GM23338 (cell line): Measurements from ENCODE around the gene ARL6IP5. TPM values are rescaled to one million over a fixed set of nuclear protein-coding genes. Genes with fewer than 3 reads are reported as not detected.

Experiments
- ATAC-seq: fragments of 200-7000 bp; cut with Tn5 transposase; 3 replicates; pipeline ENCODE4 v1.9.1; 2020
- DNase-seq: peaks from one replicate; pipeline ENCODE4 v3.0.0-alpha.2; 2015; ENCODE audit warnings: low spot score
- H2AFZ ChIP-seq: fragments of 200-600 bp; sonication (generic); 2 replicates; pipeline ENCODE4 v1.8.0; 2016; ENCODE audit warnings: antibody characterized with exemption, mild to moderate bottlenecking, moderate library complexity
- H3F3A ChIP-seq: fragments of 200-600 bp; sonication (generic); replicated peaks from 2 replicates; pipeline ENCODE4 v1.8.0; 2017; ENCODE audit warnings: antibody characterized with exemption, mixed run types, low read depth
- H3K27ac ChIP-seq: fragments of 200-600 bp; sonication (generic); 2 replicates; pipeline ENCODE4 v1.6.1; 2016; ENCODE audit warnings: low read depth
- H3K27me3 ChIP-seq: fragments of 200-600 bp; sonication (generic); 2 replicates; pipeline ENCODE4 v1.8.0; 2016; ENCODE audit warnings: mild to moderate bottlenecking, mixed run types, moderate library complexity; ENCODE audit not compliant: insufficient read depth
- H3K36me3 ChIP-seq: fragments of 200-600 bp; sonication (generic); 2 replicates; pipeline ENCODE4 v1.8.0; 2016; ENCODE audit warnings: mild to moderate bottlenecking; ENCODE audit not compliant: insufficient read depth
- H3K4me1 ChIP-seq: fragments of 200-600 bp; sonication (generic); 2 replicates; pipeline ENCODE4 v1.8.0; 2016; ENCODE audit warnings: mild to moderate bottlenecking, moderate library complexity; ENCODE audit not compliant: insufficient read depth
- H3K4me2 ChIP-seq: fragments of 200-600 bp; sonication (generic); 2 replicates; pipeline ENCODE4 v1.7.1; 2017; ENCODE audit warnings: mixed run types
- H3K4me3 ChIP-seq: fragments of 200-600 bp; sonication (generic); 2 replicates; pipeline ENCODE4 v1.6.1; 2016; ENCODE audit warnings: mixed run types
- H3K79me2 ChIP-seq: fragments of 200-600 bp; sonication (generic); replicated peaks from 2 replicates; pipeline ENCODE4 v1.8.0; 2017; ENCODE audit warnings: mild to moderate bottlenecking; ENCODE audit not compliant: insufficient read depth
- H3K9me2 ChIP-seq: fragments of 200-600 bp; sonication (generic); 2 replicates; pipeline ENCODE4 v1.8.0; 2017; ENCODE audit not compliant: insufficient read depth
- H4K20me1 ChIP-seq: fragments of 200-600 bp; sonication (generic); replicated peaks from 2 replicates; pipeline ENCODE4 v1.8.0; 2017; ENCODE audit warnings: mild to moderate bottlenecking; ENCODE audit not compliant: insufficient read depth
- H3K27ac Mint-ChIP-seq: 2 replicates; pipeline ENCODE4 v1.8.0; 2020; ENCODE audit warnings: inconsistent platforms, mild to moderate bottlenecking, moderate library complexity, mixed read lengths
- H3K27me3 Mint-ChIP-seq: 3 replicates; pipeline ENCODE4 v1.8.0; 2022; ENCODE audit warnings: low read depth, mild to moderate bottlenecking, moderate library complexity, mixed read lengths, inconsistent platforms; ENCODE audit not compliant: insufficient read depth, poor library complexity
- H3K36me3 Mint-ChIP-seq: 3 replicates; pipeline ENCODE4 v1.8.0; 2021; ENCODE audit warnings: low read depth, mild to moderate bottlenecking, inconsistent platforms, moderate library complexity, mixed read lengths
- H3K4me1 Mint-ChIP-seq: 3 replicates; pipeline ENCODE4 v1.8.0; 2020; ENCODE audit warnings: mild to moderate bottlenecking, inconsistent platforms, mixed read lengths
- H3K4me3 Mint-ChIP-seq: 3 replicates; pipeline ENCODE4 v1.8.0; 2021; ENCODE audit warnings: moderate library complexity, mild to moderate bottlenecking, inconsistent platforms, mixed read lengths
- H3K9me3 Mint-ChIP-seq: 3 replicates; pipeline ENCODE4 v1.8.0; 2020; ENCODE audit warnings: moderate library complexity, mild to moderate bottlenecking, inconsistent platforms, mixed read lengths
- CREB1 ChIP-seq: fragments of 250-450 bp; sonication (Bioruptor Pico); IDR thresholded peaks from 2 replicates; pipeline ENCODE4 v1.5.0; 2020; ENCODE audit warnings: low read depth, mild to moderate bottlenecking, moderate library complexity
- CTCF ChIP-seq, 2 experiments: fragments of 200-600 bp in 1 of 2; sonication (generic) in 1 of 2; conservative IDR thresholded peaks; 2 replicates each; pipeline versions ENCODE4 v1.5.1 to v1.6.1; 2016 to 2017; ENCODE audit warnings: antibody characterized with exemption in 2 of 2, low read depth in 2 of 2, mild to moderate bottlenecking in 2 of 2, moderate library complexity in 1 of 2
- ETS1 ChIP-seq: IDR thresholded peaks from 2 replicates; pipeline ENCODE4 v1.6.1; 2016; ENCODE audit warnings: antibody characterized with exemption
- EZH2 ChIP-seq: fragments of 200-600 bp; sonication (generic); IDR thresholded peaks from one replicate; pipeline ENCODE4 v1.8.0; 2017; ENCODE audit warnings: antibody characterized with exemption, mild to moderate bottlenecking, low read depth; ENCODE audit not compliant: unreplicated experiment
- EZH2phosphoT487 ChIP-seq: fragments of 200-600 bp; sonication (generic); IDR thresholded peaks from one replicate; pipeline ENCODE4 v1.8.1; 2018; ENCODE audit warnings: antibody characterized with exemption; ENCODE audit not compliant: unreplicated experiment
- JUNB ChIP-seq: IDR thresholded peaks from one replicate; pipeline ENCODE4 v1.6.1; 2016; ENCODE audit warnings: antibody characterized with exemption; ENCODE audit not compliant: unreplicated experiment
- NANOG ChIP-seq: IDR thresholded peaks from 2 replicates; pipeline ENCODE4 v1.6.1; 2016; ENCODE audit warnings: antibody characterized with exemption, borderline replicate concordance
- POLR2AphosphoS5 ChIP-seq: IDR thresholded peaks from 2 replicates; pipeline ENCODE4 v1.6.1; 2016; ENCODE audit warnings: antibody characterized with exemption, low read depth
- REST ChIP-seq: IDR thresholded peaks from one replicate; pipeline ENCODE4 v1.6.1; 2018; ENCODE audit warnings: antibody characterized with exemption; ENCODE audit not compliant: unreplicated experiment
- STAT1 ChIP-seq: IDR thresholded peaks from one replicate; pipeline ENCODE4 v1.6.1; 2016; ENCODE audit warnings: antibody characterized with exemption; ENCODE audit not compliant: unreplicated experiment
- ZNF114 ChIP-seq: fragments of 250-450 bp; sonication (Bioruptor Pico); IDR thresholded peaks from 2 replicates; pipeline ENCODE4 v1.5.0; 2020; ENCODE audit warnings: mild to moderate bottlenecking, moderate library complexity
- ZNF331 ChIP-seq: fragments of 250-450 bp; sonication (Bioruptor Pico); IDR thresholded peaks from 2 replicates; pipeline ENCODE4 v1.5.0; 2020; ENCODE audit warnings: low read depth, mild to moderate bottlenecking, moderate library complexity
- ZNF462 ChIP-seq: fragments of 250-450 bp; sonication (Bioruptor Pico); IDR thresholded peaks from 2 replicates; pipeline ENCODE4 v1.5.0; 2020; ENCODE audit warnings: mild to moderate bottlenecking, moderate library complexity
- polyA plus RNA-seq: library from polyadenylated mRNA; unstranded; fragments of >200 nt; fragmentation: Nextera tagmentation; extraction: Ambion mirVana; gene quantifications from 2 replicates; pipeline ENCODE4 v1.2.1, GENCODE V29; 2016
- total RNA-seq: library from RNA; depleted of rRNA; stranded (reverse); fragments of >200 nt; shearing (Covaris generic); gene quantifications from 2 replicates; pipeline ENCODE4 v1.2.3, GENCODE V29; 2014

ARL6IP5 gene
- total and polyA plus RNA-seq, 2 experiments from 2014 or later, result 28.8 to 39.8 TPM

- peaks cover 23% of the 10 kb centered on the region for H3K4me1 Mint-ChIP-seq
- Histone ChIP-seq H4K20me1 (no peaks in the 10 kb centered on the region), H3K4me1 (peaks cover 5% of the 10 kb centered on the region), H3K27ac (no peak overlapping the region), H3K4me2 (no peak overlapping the region), H3K9me2 (no peaks in the 10 kb centered on the region), H3K27me3 (peaks cover 40% of the 10 kb centered on the region), H3K79me2 (no peaks in the 10 kb centered on the region), H3K36me3 (no peaks in the 10 kb centered on the region), H3K4me3 (no peak overlapping the region), H2AFZ (no peak overlapping the region), H3F3A (0 out of 2 replicates have a peak, but pooled peaks cover 4% of the 10 kb centered on the region)
- ATAC-seq (no peak), DNase-seq (no peak)
- H3K9me3 Mint-ChIP-seq, result no peaks in the 10 kb centered on the region; the same call in 2 of the 3 replicates
- H3K4me3 Mint-ChIP-seq, result no peak overlapping the region
- TF ChIP-seq REST (no peak), CREB1 (no peak), POLR2AphosphoS5 (no peak), JUNB (no peak), ETS1 (no peak), CTCF (conservative IDR thresholded peaks at IDR 0.05; ENCODE audit: low read depth in 2 of 2) (no peak), ZNF114 (CRISPR knock-in tag) (no peak), ZNF331 (CRISPR knock-in tag) (no peak), ZNF462 (CRISPR knock-in tag) (no peak), NANOG (no peak), STAT1 (no peak), EZH2 (no peak), EZH2phosphoT487 (no peak)
- no peaks in the 10 kb centered on the region for H3K36me3 Mint-ChIP-seq
- H3K27me3 Mint-ChIP-seq, result peaks cover 8% of the 10 kb centered on the region
- no peak overlapping the region for H3K27ac Mint-ChIP-seq
Measured at GRCh38 chr3:69141313-69141712, 56.6 kb downstream of the ARL6IP5 start.
